Activated naive CD8-positive, alpha-beta T cell treated with anti-CD3 and anti-CD28 coated beads, Interleukin-2, amount 10 ng/mL, durations not matched to agents 7 days and 5 days (primary cell): Measurements from ENCODE around the gene TUBB4A. TPM values are rescaled to one million over a fixed set of nuclear protein-coding genes. Genes with fewer than 3 reads are reported as not detected.
A peak's percentile ranks its signal among the peaks of the same experiment; 100 is the strongest.

ENCODE experiments used
- ATAC-seq: fragments of 150-1000 bp; cut with Tn5 transposase; one replicate; pipeline ENCODE4 v1.10.0; 2021; ENCODE audit warnings: low read depth, moderate library complexity
- POLR2A ChIA-PET: fragments of 350-600 bp; sonication (Branson Sonifier 250); formaldehyde crosslinking; loops from one replicate; lab custom pipeline; 2021; ENCODE audit warnings: antibody characterized with exemption; lab: Charles Lee
- DNase-seq: peaks from one replicate; pipeline ENCODE4 v3.0.0; 2021
- H3K27ac Mint-ChIP-seq: one replicate; pipeline ENCODE4 v1.8.0; 2022; ENCODE audit warnings: mild to moderate bottlenecking, mixed read lengths
- H3K27me3 Mint-ChIP-seq: one replicate; pipeline ENCODE4 v1.8.0; 2022; ENCODE audit warnings: mild to moderate bottlenecking, moderate library complexity, mixed read lengths
- H3K36me3 Mint-ChIP-seq: one replicate; pipeline ENCODE4 v1.8.0; 2021; ENCODE audit warnings: mild to moderate bottlenecking, mixed read lengths
- H3K4me1 Mint-ChIP-seq: one replicate; pipeline ENCODE4 v1.8.0; 2021; ENCODE audit warnings: mixed read lengths
- H3K4me3 Mint-ChIP-seq: one replicate; pipeline ENCODE4 v1.8.0; 2022; ENCODE audit warnings: mild to moderate bottlenecking, moderate library complexity, mixed read lengths
- H3K9me3 Mint-ChIP-seq: one replicate; pipeline ENCODE4 v1.8.0; 2021; ENCODE audit warnings: mixed read lengths
- total RNA-seq, 2 experiments: library from RNA; stranded (reverse); gene quantifications; one replicate each; pipeline ENCODE4 v1.2.3, GENCODE V29; 2021

The TUBB4A gene
- total RNA-seq, 2 experiments from 2014 or later = 8.7 to 11.6 TPM

- H3K4me1 Mint-ChIP-seq = peaks cover 24% of the 10 kb centered on the region
- H3K9me3 Mint-ChIP-seq = no peaks in the 10 kb centered on the region
- peaks cover 12% of the 10 kb centered on the region for H3K36me3 Mint-ChIP-seq
- POLR2A ChIA-PET = interaction anchor here (0.6 to 2.3 kb wide), 21 partner anchors 10 to 382 kb away, joined by 3 to 26 read pairs (median 4); partner anchors contain the start of genes ALKBH7, CLPP, CRB3 and KHSRP
- ATAC-seq = peak; percentile 91
- no peaks in the 10 kb centered on the region for H3K27me3 Mint-ChIP-seq
- H3K4me3 Mint-ChIP-seq = peak within 1 kb of the TSS; percentile 100
- H3K27ac Mint-ChIP-seq = peak within 1 kb of the TSS; percentile 99
- peak; percentile 79 for DNase-seq
Observed at GRCh38 chr19:6481541-6482342, 20.4 kb downstream of the TUBB4A start, which contains the start of gene DENND1C. DENND1C (minus strand) TSS chr19:6481787; CDS start chr19:6481695, 92 bp downstream.

GRCh38 chr19:6480848-6481415, 21.2 kb downstream of the TUBB4A start:
- DNase-seq = peak; percentile 51
- ATAC-seq = peak; percentile 37
- Mint-ChIP-seq H3K27ac (peak overlapping the region; percentile 99), H3K36me3 (peaks cover 17% of the 10 kb centered on the region), H3K4me1 (peaks cover 24% of the 10 kb centered on the region), H3K4me3 (peak overlapping the region; percentile 100), H3K27me3 (no peaks in the 10 kb centered on the region), H3K9me3 (no peaks in the 10 kb centered on the region)
- POLR2A ChIA-PET = interaction anchor here (0.6 to 2.3 kb wide), 22 partner anchors 9 to 382 kb away, joined by 3 to 26 read pairs (median 4); partner anchors contain the start of genes ALKBH7, CLPP, CRB3 and KHSRP

GRCh38 chr19:6479836-6480398, 22.2 kb downstream of the TUBB4A start:
- POLR2A ChIA-PET = interaction anchor here (0.6 to 1.7 kb wide), 3 partner anchors 10 to 134 kb away, joined by 3 to 4 read pairs (median 4); no protein-coding TSS in a partner anchor

GRCh38 chr19:6478815-6479214, 23.3 kb downstream of the TUBB4A start:
- Mint-ChIP-seq H3K9me3 (no peaks in the 10 kb centered on the region), H3K27me3 (no peaks in the 10 kb centered on the region), H3K36me3 (peaks cover 20% of the 10 kb centered on the region), H3K27ac (no peak overlapping the region), H3K4me3 (no peak overlapping the region), H3K4me1 (peaks cover 24% of the 10 kb centered on the region)
- ATAC-seq (no peak), DNase-seq (no peak)
- POLR2A ChIA-PET = no interaction called here

More at GRCh38 chr19:6479836-6480398, 22.2 kb downstream of the TUBB4A start:
- peaks cover 18% of the 10 kb centered on the region for H3K36me3 Mint-ChIP-seq
- peaks cover 24% of the 10 kb centered on the region for H3K4me1 Mint-ChIP-seq
- H3K9me3 Mint-ChIP-seq = no peaks in the 10 kb centered on the region
- peak overlapping the region; percentile 100 for H3K4me3 Mint-ChIP-seq
- ATAC-seq = no peak
- peak overlapping the region; percentile 99 for H3K27ac Mint-ChIP-seq
- no peak for DNase-seq
- H3K27me3 Mint-ChIP-seq = no peaks in the 10 kb centered on the region

GRCh38 chr19:6476896-6477431, 25.1 kb downstream of the TUBB4A start:
- POLR2A ChIA-PET = interaction anchor here (0.6 kb wide), 1 partner anchor 657 kb away, joined by 4 read pairs; no protein-coding TSS in a partner anchor
- Mint-ChIP-seq H3K4me1 (peaks cover 16% of the 10 kb centered on the region), H3K27ac (no peak overlapping the region), H3K27me3 (no peaks in the 10 kb centered on the region), H3K36me3 (peaks cover 22% of the 10 kb centered on the region), H3K9me3 (no peaks in the 10 kb centered on the region), H3K4me3 (no peak overlapping the region)
- ATAC-seq (no peak), DNase-seq (no peak)

- H3K4me3 Mint-ChIP-seq = no peak overlapping the region
- H3K4me1 Mint-ChIP-seq = peaks cover 12% of the 10 kb centered on the region
- DNase-seq (peak; percentile 80), ATAC-seq (peak; percentile 55)
- peaks cover 22% of the 10 kb centered on the region for H3K36me3 Mint-ChIP-seq
- H3K27ac Mint-ChIP-seq = no peak overlapping the region
- H3K9me3 Mint-ChIP-seq = no peaks in the 10 kb centered on the region
- POLR2A ChIA-PET = interaction anchor here (0.6 to 1.0 kb wide), 2 partner anchors 14 to 17 kb away, joined by 3 to 4 read pairs; partner anchors contain the start of gene SLC25A23
- H3K27me3 Mint-ChIP-seq = no peaks in the 10 kb centered on the region
Observed at GRCh38 chr19:6476155-6476895, 25.8 kb downstream of the TUBB4A start.

- DNase-seq = no peak
- H3K27ac Mint-ChIP-seq = no peak overlapping the region
- POLR2A ChIA-PET = interaction anchor here (1.0 kb wide), 1 partner anchor 13 kb away, joined by 4 read pairs; no protein-coding TSS in a partner anchor
Observed at GRCh38 chr19:6475321-6476108, 26.6 kb downstream of the TUBB4A start.

GRCh38 chr19:6473647-6474046, 28.5 kb downstream of the TUBB4A start:
- Mint-ChIP-seq H3K4me3 (no peak overlapping the region), H3K36me3 (peaks cover 20% of the 10 kb centered on the region), H3K4me1 (no peaks in the 10 kb centered on the region), H3K27ac (no peak overlapping the region), H3K9me3 (no peaks in the 10 kb centered on the region), H3K27me3 (no peaks in the 10 kb centered on the region)
- DNase-seq (no peak), ATAC-seq (no peak)
- POLR2A ChIA-PET = no interaction called here

More at GRCh38 chr19:6475321-6476108, 26.6 kb downstream of the TUBB4A start:
- Mint-ChIP-seq H3K9me3 (no peaks in the 10 kb centered on the region), H3K4me1 (peaks cover 9% of the 10 kb centered on the region), H3K4me3 (no peak overlapping the region), H3K36me3 (peaks cover 21% of the 10 kb centered on the region), H3K27me3 (no peaks in the 10 kb centered on the region)
- ATAC-seq = no peak

GRCh38 chr19:6472713-6473112, 29.4 kb downstream of the TUBB4A start:
- POLR2A ChIA-PET = no interaction called here
- H3K4me3 Mint-ChIP-seq = no peak overlapping the region
- no peak for DNase-seq
- H3K9me3 Mint-ChIP-seq = no peaks in the 10 kb centered on the region
- H3K4me1 Mint-ChIP-seq = no peaks in the 10 kb centered on the region
- H3K27ac Mint-ChIP-seq = no peak overlapping the region
- H3K27me3 Mint-ChIP-seq = no peaks in the 10 kb centered on the region
- peaks cover 22% of the 10 kb centered on the region for H3K36me3 Mint-ChIP-seq
- no peak for ATAC-seq

GRCh38 chr19:6471076-6471475, 31.0 kb downstream of the TUBB4A start:
- ATAC-seq (no peak), DNase-seq (no peak)
- Mint-ChIP-seq H3K36me3 (peaks cover 18% of the 10 kb centered on the region), H3K9me3 (no peaks in the 10 kb centered on the region), H3K27ac (no peak overlapping the region), H3K4me3 (no peak overlapping the region), H3K27me3 (no peaks in the 10 kb centered on the region), H3K4me1 (no peaks in the 10 kb centered on the region)
- POLR2A ChIA-PET = interaction anchor here (1.9 kb wide), 1 partner anchor 10 kb away, joined by 7 read pairs; the partner anchor contains the start of gene DENND1C

- DNase-seq (no peak), ATAC-seq (no peak)
- H3K27me3 Mint-ChIP-seq = no peaks in the 10 kb centered on the region
- H3K4me1 Mint-ChIP-seq = no peaks in the 10 kb centered on the region
- POLR2A ChIA-PET = no interaction called here
- H3K4me3 Mint-ChIP-seq = no peak overlapping the region
- H3K36me3 Mint-ChIP-seq = peaks cover 15% of the 10 kb centered on the region
- no peak overlapping the region for H3K27ac Mint-ChIP-seq
- no peaks in the 10 kb centered on the region for H3K9me3 Mint-ChIP-seq
Observed at GRCh38 chr19:6470173-6470572, 31.9 kb downstream of the TUBB4A start.

GRCh38 chr19:6467384-6467783, 34.7 kb downstream of the TUBB4A start:
- no peaks in the 10 kb centered on the region for H3K4me1 Mint-ChIP-seq
- H3K27me3 Mint-ChIP-seq = no peaks in the 10 kb centered on the region
- DNase-seq (no peak), ATAC-seq (no peak)
- no peaks in the 10 kb centered on the region for H3K9me3 Mint-ChIP-seq
- H3K36me3 Mint-ChIP-seq = peaks cover 11% of the 10 kb centered on the region
- no peak overlapping the region for H3K4me3 Mint-ChIP-seq
- POLR2A ChIA-PET = interaction anchor here (2.0 kb wide), 1 partner anchor 14 kb away, joined by 10 read pairs; the partner anchor contains the start of gene DENND1C
- H3K27ac Mint-ChIP-seq = no peak overlapping the region
